Activated effector memory CD4-positive, alpha-beta T cell treated with Interleukin-2 at 50 U/mL for 16 hours (primary cell): ENCODE results near the gene GSE1.
"Not testable (repeated sequence)": the region's sequence is repeated elsewhere in the genome, so short reads cannot be mapped to it uniquely, and the experiment has no call there.

ENCODE experiments used
- DNase-seq: peaks from one replicate; pipeline ENCODE4 v3.0.0-alpha.2; 2020

GSE1 gene

GRCh38 chr16:85592277-85592676, 20.8 kb upstream of the GSE1 start:
- DNase-seq: not testable (repeated sequence)

- DNase-seq: no peak
Measured at GRCh38 chr16:85592700-85593493, 20.2 kb upstream of the GSE1 start.

GRCh38 chr16:85593494-85594221, 19.5 kb upstream of the GSE1 start:
- DNase-seq: no peak

GRCh38 chr16:85594273-85594977, 18.7 kb upstream of the GSE1 start:
- no peak for DNase-seq

- no peak for DNase-seq
Measured at GRCh38 chr16:85594978-85595661, 18.0 kb upstream of the GSE1 start.

GRCh38 chr16:85595812-85596502, 17.2 kb upstream of the GSE1 start:
- no peak for DNase-seq

- DNase-seq: no peak
Measured at GRCh38 chr16:85598141-85598540, 15.0 kb upstream of the GSE1 start.

GRCh38 chr16:85600078-85600477, 13.0 kb upstream of the GSE1 start:
- DNase-seq: no peak

- DNase-seq: no peak
Measured at GRCh38 chr16:85600530-85601271, 12.4 kb upstream of the GSE1 start.

- no peak for DNase-seq
Measured at GRCh38 chr16:85601272-85601639, 11.9 kb upstream of the GSE1 start.

GRCh38 chr16:85601730-85602401, 11.3 kb upstream of the GSE1 start:
- no peak for DNase-seq

GRCh38 chr16:85602402-85603202, 10.5 kb upstream of the GSE1 start:
- no peak for DNase-seq

GRCh38 chr16:85603203-85603755, 9.8 kb upstream of the GSE1 start:
- no peak for DNase-seq

- DNase-seq: no peak
Measured at GRCh38 chr16:85604145-85604705, 8.9 kb upstream of the GSE1 start.

- no peak for DNase-seq
Measured at GRCh38 chr16:85605051-85605911, 7.8 kb upstream of the GSE1 start.

GRCh38 chr16:85605912-85606841, 6.9 kb upstream of the GSE1 start:
- DNase-seq: no peak

GRCh38 chr16:85606904-85607303, 6.2 kb upstream of the GSE1 start:
- no peak for DNase-seq
